Measurements from ENCODE around the gene RAP1B.

RAP1B gene

DNA sequence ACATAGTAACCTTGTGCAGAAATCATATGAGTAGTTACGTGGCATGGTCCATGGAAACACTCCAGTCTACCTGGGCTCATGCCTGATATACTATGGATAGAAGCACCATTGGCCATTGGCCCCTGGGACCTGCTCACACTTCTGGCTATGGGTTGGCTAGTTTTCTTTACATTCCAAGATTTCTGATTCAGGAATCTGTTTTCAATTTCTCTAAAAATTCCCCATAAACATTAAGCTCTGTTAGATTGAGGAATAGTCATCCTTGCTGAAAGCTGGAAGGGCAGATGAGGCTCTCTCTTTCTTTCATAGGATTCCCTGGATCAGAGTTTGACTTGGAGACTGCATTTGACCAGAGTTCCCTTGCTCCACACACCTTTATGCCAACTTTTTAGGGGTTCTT, 37.3 kb upstream of the RAP1B start:
- no peak for DNase-seq (ENCODE audit: extremely low spot score)
- ChIA-PET POLR2A (no interaction called here), CTCF (interaction anchor here (0.8 to 1.2 kb wide), 2 partner anchors 9 to 10 kb away, joined by 3 read pairs; no protein-coding TSS in a partner anchor)
- TF ChIP-seq, protein P1, sequence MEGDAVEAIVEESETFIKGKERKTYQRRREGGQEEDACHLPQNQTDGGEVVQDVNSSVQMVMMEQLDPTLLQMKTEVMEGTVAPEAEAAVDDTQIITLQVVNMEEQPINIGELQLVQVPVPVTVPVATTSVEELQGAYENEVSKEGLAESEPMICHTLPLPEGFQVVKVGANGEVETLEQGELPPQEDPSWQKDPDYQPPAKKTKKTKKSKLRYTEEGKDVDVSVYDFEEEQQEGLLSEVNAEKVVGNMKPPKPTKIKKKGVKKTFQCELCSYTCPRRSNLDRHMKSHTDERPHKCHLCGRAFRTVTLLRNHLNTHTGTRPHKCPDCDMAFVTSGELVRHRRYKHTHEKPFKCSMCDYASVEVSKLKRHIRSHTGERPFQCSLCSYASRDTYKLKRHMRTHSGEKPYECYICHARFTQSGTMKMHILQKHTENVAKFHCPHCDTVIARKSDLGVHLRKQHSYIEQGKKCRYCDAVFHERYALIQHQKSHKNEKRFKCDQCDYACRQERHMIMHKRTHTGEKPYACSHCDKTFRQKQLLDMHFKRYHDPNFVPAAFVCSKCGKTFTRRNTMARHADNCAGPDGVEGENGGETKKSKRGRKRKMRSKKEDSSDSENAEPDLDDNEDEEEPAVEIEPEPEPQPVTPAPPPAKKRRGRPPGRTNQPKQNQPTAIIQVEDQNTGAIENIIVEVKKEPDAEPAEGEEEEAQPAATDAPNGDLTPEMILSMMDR (IDR thresholded peaks at IDR 0.05; ENCODE audit: control extremely low read depth, extremely low read depth, low read depth, missing control alignments): no peak

DNA sequence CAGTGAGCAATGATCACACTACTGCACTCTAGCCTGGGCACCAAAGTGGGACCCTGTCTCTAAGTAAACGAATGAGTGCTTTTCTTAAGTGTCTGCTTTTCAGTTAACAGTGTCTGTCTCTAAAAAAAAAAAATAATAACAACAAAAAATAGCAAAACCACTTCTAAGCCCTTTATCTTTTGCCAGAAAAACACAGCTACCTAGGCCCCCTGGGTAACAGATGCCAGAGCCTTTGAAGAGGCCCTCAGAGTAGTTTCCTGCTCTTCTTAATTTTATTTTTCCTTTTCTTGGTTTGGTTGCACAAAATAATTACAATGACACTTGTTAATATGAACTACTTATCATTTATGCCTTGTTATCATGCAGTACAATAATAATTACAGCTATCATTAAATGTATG, 32.8 kb upstream of the RAP1B start:
- ChIA-PET CTCF (interaction anchor here (0.9 to 1.5 kb wide), 3 partner anchors 11 to 20 kb away, joined by 3 to 5 read pairs (median 3); no protein-coding TSS in a partner anchor), POLR2A (no interaction called here)
- DNase-seq (ENCODE audit: extremely low spot score): no peak
- TF ChIP-seq, protein P1 (IDR thresholded peaks at IDR 0.05; ENCODE audit: control extremely low read depth, extremely low read depth, low read depth, missing control alignments): no peak

DNA sequence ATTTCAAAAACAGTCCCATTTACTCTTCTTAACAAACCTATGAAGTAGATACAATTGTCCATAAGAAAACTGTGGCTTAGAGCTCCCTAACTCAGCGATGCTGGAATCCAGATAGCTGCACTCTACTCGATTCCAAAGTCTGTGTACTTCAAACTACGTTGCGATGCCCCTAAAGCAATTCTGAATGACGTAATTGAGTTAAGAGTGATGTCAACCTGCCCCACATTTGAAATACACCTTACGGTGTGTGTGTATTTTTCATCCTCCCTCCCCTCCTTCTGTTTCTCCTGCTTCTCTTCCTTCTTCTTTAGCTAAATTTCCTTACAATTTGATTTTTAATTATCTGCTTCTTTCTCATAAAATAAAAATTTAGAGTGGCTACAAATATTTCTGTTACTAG, 31.9 kb upstream of the RAP1B start:
- CTCF ChIA-PET: interaction anchor here (0.7 to 1.5 kb wide), 5 partner anchors 10 to 21 kb away, joined by 3 to 5 read pairs (median 3); no protein-coding TSS in a partner anchor
- TF ChIP-seq, protein P1 (IDR thresholded peaks at IDR 0.05; ENCODE audit: control extremely low read depth, extremely low read depth, low read depth, missing control alignments): no peak
- no peak for DNase-seq (ENCODE audit: extremely low spot score)
- POLR2A ChIA-PET: no interaction called here

DNA sequence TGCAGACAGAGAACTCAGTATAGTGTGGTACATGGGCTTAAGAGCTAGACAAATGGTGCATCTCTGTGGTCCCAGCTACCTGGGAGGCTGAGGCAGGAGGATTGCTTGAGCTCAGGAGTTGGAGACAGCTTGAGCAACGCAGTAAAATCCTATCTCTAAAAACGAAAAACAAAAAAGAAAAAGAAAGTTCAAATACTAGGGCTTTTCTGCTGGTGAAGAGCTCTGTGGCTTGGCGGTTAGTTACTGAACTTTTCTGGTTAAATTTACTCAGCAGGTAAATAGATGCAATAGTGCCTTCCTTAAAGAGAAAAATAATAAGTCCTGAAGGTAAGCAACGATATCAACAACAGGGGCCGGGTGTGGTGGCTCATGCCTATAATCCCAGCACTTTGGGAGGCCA, 31.4 kb upstream of the RAP1B start:
- POLR2A ChIA-PET: interaction anchor here (0.6 kb wide), 1 partner anchor 11 kb away, joined by 6 read pairs; no protein-coding TSS in a partner anchor
- TF ChIP-seq, protein P1 (IDR thresholded peaks at IDR 0.05; ENCODE audit: control extremely low read depth, extremely low read depth, low read depth, missing control alignments): no peak
- no peak for DNase-seq (ENCODE audit: extremely low spot score)
- CTCF ChIA-PET: interaction anchor here (0.7 to 1.5 kb wide), 4 partner anchors 10 to 17 kb away, joined by 3 to 5 read pairs (median 3); no protein-coding TSS in a partner anchor

DNA sequence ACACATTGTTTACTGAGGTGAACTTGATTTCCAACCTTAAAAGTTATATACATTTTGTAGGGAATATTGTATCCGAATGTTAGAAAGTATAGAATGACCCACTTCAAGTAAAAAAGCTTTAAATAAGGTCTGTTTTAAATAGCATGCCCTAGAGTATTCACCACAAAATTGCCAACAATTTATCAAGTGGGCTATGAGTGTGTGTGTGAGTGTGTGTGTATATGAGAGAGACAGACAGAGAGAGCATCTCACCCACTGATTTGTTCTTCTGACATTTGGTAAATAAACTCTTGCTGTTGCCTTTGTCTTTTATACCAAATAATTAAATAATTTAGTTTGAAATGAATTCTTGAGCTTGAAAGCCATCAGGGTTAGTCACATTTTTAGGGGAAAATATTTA, 29.8 kb upstream of the RAP1B start:
- ChIA-PET CTCF (interaction anchor here (1.1 to 1.3 kb wide), 2 partner anchors 16 to 146 kb away, joined by 3 read pairs; no protein-coding TSS in a partner anchor), POLR2A (no interaction called here)
- no peak for DNase-seq (ENCODE audit: extremely low spot score)
- TF ChIP-seq, protein P1 (IDR thresholded peaks at IDR 0.05; ENCODE audit: control extremely low read depth, extremely low read depth, low read depth, missing control alignments): no peak

DNA sequence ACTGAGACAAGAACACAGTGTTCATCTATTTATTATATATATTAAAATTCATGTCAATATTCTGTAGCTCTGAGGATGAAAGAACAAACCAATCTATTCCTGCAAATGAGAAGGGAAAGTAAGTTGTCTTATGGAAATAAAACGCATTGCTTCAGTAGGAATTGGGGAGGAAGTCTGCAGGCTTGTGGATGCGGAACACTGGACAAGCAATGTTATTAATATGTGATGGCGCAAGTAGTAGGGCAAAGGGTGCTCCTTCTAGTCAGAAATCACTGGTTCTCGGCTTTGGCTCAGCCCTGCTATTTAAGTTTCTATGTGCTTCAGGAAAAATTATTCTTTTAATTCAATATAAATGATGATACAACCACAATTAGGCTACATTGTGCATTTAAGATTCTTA, 28.8 kb upstream of the RAP1B start:
- no peak for DNase-seq (ENCODE audit: extremely low spot score)
- ChIA-PET CTCF (interaction anchor here (1.0 to 1.7 kb wide), 3 partner anchors 9 to 43 kb away, joined by 3 read pairs; no protein-coding TSS in a partner anchor), POLR2A (no interaction called here)
- TF ChIP-seq, protein P1 (IDR thresholded peaks at IDR 0.05; ENCODE audit: control extremely low read depth, extremely low read depth, low read depth, missing control alignments): no peak
